SK-N-SH treated with all-trans-retinoic acid at 6 μM for 48 hours (cell line): ENCODE results near the gene PAX3.

Experiments
- ATAC-seq: fragments of 200-7000 bp; cut with Tn5 transposase; 3 replicates; pipeline ENCODE4 v1.9.1; 2020; ENCODE audit warnings: mild to moderate bottlenecking, moderate library complexity
- ARNTL ChIP-seq: fragments of 450-650 bp; formaldehyde crosslinking; IDR thresholded peaks from 2 replicates; pipeline ENCODE4 v1.5.0; 2020; ENCODE audit warnings: low read depth, mild to moderate bottlenecking, moderate library complexity, borderline replicate concordance
- BACH2 ChIP-seq: fragments of 250-450 bp; sonication (Bioruptor Pico); IDR thresholded peaks from 2 replicates; pipeline ENCODE4 v1.9.0; 2021; ENCODE audit warnings: mild to moderate bottlenecking, borderline replicate concordance
- CSDC2 ChIP-seq: fragments of 250-450 bp; sonication (Bioruptor Pico); IDR thresholded peaks from 2 replicates; pipeline ENCODE4 v1.5.0; 2020; ENCODE audit warnings: mild to moderate bottlenecking, moderate library complexity
- ESRRG ChIP-seq: fragments of 250-450 bp; sonication (Bioruptor Pico); IDR thresholded peaks from 2 replicates; pipeline ENCODE4 v1.6.1; 2021; ENCODE audit warnings: mild to moderate bottlenecking
- GLIS3 ChIP-seq: fragments of 250-450 bp; sonication (Bioruptor Pico); IDR thresholded peaks from 2 replicates; pipeline ENCODE4 v1.5.0; 2020; ENCODE audit warnings: mild to moderate bottlenecking, moderate library complexity
- ISL1 ChIP-seq: fragments of 250-450 bp; sonication (Bioruptor Pico); IDR thresholded peaks from 2 replicates; pipeline ENCODE4 v2.1.2; 2022; ENCODE audit warnings: mild to moderate bottlenecking, moderate library complexity
- OSR1 ChIP-seq: fragments of 250-450 bp; sonication (Bioruptor Pico); IDR thresholded peaks from 2 replicates; pipeline ENCODE4 v1.8.0; 2022; ENCODE audit warnings: moderate library complexity, mild to moderate bottlenecking, inconsistent platforms
- PPARA ChIP-seq: fragments of 250-450 bp; sonication (Bioruptor Pico); IDR thresholded peaks from 2 replicates; pipeline ENCODE4 v1.5.0; 2020; ENCODE audit warnings: mild to moderate bottlenecking, borderline replicate concordance
- RARB ChIP-seq: fragments of 250-450 bp; sonication (Bioruptor Pico); IDR thresholded peaks from 2 replicates; pipeline ENCODE4 v1.8.0; 2021; ENCODE audit warnings: mild to moderate bottlenecking, moderate library complexity
- SNAI2 ChIP-seq: fragments of 250-450 bp; sonication (Bioruptor Pico); IDR thresholded peaks from 2 replicates; pipeline ENCODE4 v1.5.0; 2020; ENCODE audit warnings: mild to moderate bottlenecking, moderate library complexity
- TCF4 ChIP-seq: fragments of 250-450 bp; sonication (Bioruptor Pico); IDR thresholded peaks from 2 replicates; pipeline ENCODE4 v1.8.0; 2021; ENCODE audit warnings: mild to moderate bottlenecking, moderate library complexity, borderline replicate concordance
- TOX ChIP-seq: fragments of 250-450 bp; sonication (Bioruptor Pico); IDR thresholded peaks from 2 replicates; pipeline ENCODE4 v1.8.0; 2021; ENCODE audit warnings: mild to moderate bottlenecking, moderate library complexity, borderline replicate concordance
- ZC3H10 ChIP-seq: fragments of 250-450 bp; sonication (Bioruptor Pico); IDR thresholded peaks from 2 replicates; pipeline ENCODE4 v1.5.1; 2021; ENCODE audit warnings: mild to moderate bottlenecking, moderate library complexity
- ZFP3 ChIP-seq: fragments of 250-450 bp; sonication (Bioruptor Pico); IDR thresholded peaks from 2 replicates; pipeline ENCODE4 v1.5.0; 2020; ENCODE audit warnings: mild to moderate bottlenecking, moderate library complexity
- ZFP30 ChIP-seq: fragments of 450-650 bp; formaldehyde crosslinking; IDR thresholded peaks from 2 replicates; pipeline ENCODE4 v1.5.0; 2022; ENCODE audit warnings: mild to moderate bottlenecking, moderate library complexity
- ZNF565 ChIP-seq: fragments of 450-650 bp; formaldehyde crosslinking; conservative IDR thresholded peaks from 2 replicates; pipeline ENCODE4 v1.5.0; 2020; ENCODE audit warnings: low read depth, mild to moderate bottlenecking, moderate library complexity
- ZNF70 ChIP-seq: fragments of 450-650 bp; formaldehyde crosslinking; IDR thresholded peaks from 2 replicates; pipeline ENCODE4 v1.5.0; 2020; ENCODE audit warnings: mild to moderate bottlenecking, moderate library complexity
- ZNF8 ChIP-seq: fragments of 450-650 bp; formaldehyde crosslinking; IDR thresholded peaks from 2 replicates; pipeline ENCODE4 v1.5.0; 2020; ENCODE audit warnings: mild to moderate bottlenecking, moderate library complexity
- TF ChIP-seq, protein P1 (sequence below): fragments of 250-450 bp; sonication (Bioruptor Pico); IDR thresholded peaks from 2 replicates; pipeline ENCODE4 v1.8.0; 2020; ENCODE audit warnings: mild to moderate bottlenecking, moderate library complexity, borderline replicate concordance
- TF ChIP-seq, protein P2 (sequence below): fragments of 250-450 bp; sonication (Bioruptor Pico); IDR thresholded peaks from 2 replicates; pipeline ENCODE4 v1.5.0; 2020; ENCODE audit warnings: mild to moderate bottlenecking, moderate library complexity
- TF ChIP-seq, protein P3 (sequence below): fragments of 250-450 bp; sonication (Bioruptor Pico); IDR thresholded peaks from 2 replicates; pipeline ENCODE4 v1.8.0; 2021; ENCODE audit warnings: low read depth, mild to moderate bottlenecking, moderate library complexity, borderline replicate concordance
- TF ChIP-seq, protein P4 (sequence below): fragments of 250-450 bp; sonication (Bioruptor Pico); IDR thresholded peaks from 2 replicates; pipeline ENCODE4 v1.5.1; 2020; ENCODE audit warnings: low read depth, mild to moderate bottlenecking, moderate library complexity

The PAX3 gene

DNA sequence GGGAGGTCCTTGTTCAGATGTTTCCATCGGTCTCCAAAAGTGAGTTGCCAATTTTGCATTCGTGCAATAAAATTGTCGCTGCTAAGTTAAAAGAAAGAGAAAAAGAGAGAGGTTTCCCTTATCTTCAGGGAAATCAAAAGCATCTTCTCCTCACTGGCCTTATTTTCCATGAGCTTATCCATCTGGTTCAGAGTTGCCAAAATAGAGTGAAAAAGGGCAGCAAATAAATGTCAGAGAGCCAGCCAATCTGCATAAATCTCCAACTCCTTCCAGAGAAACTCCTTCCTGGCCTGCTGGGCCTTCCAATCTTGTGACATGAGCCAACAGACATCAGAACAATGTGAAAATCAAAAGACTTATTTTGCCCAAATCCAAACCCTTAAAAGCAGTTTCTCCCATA is 28.4 kb downstream of the PAX3 start (continued):
- TF ChIP-seq, protein P1, sequence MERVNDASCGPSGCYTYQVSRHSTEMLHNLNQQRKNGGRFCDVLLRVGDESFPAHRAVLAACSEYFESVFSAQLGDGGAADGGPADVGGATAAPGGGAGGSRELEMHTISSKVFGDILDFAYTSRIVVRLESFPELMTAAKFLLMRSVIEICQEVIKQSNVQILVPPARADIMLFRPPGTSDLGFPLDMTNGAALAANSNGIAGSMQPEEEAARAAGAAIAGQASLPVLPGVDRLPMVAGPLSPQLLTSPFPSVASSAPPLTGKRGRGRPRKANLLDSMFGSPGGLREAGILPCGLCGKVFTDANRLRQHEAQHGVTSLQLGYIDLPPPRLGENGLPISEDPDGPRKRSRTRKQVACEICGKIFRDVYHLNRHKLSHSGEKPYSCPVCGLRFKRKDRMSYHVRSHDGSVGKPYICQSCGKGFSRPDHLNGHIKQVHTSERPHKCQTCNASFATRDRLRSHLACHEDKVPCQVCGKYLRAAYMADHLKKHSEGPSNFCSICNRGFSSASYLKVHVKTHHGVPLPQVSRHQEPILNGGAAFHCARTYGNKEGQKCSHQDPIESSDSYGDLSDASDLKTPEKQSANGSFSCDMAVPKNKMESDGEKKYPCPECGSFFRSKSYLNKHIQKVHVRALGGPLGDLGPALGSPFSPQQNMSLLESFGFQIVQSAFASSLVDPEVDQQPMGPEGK, result no peak

DNA sequence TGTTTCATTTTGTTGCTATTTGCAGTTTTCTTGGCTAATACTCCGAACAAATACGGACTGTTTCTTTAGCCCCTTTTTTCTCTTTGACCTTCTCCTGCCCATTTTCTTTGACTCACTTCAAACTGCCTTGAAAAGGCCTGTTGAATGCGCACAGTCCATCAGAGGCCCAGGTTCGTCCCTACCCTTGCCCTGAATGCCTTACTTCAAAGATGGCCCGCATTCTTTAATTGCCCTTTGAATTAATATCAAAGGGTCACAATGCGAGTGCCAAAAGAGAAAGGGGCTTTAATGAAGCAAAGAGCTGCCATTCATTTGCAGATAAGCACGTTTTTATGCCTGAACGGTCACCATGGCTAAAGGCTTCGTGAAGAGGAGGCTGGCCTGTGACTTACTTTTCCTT is 29.7 kb downstream of the PAX3 start:
- TF ChIP-seq OSR1 (no peak), CSDC2 (no peak), RARB (CRISPR knock-in tag) (no peak), ZNF70 (CRISPR knock-in tag) (no peak), PPARA (CRISPR knock-in tag) (no peak), ZFP3 (CRISPR knock-in tag) (no peak), ZFP30 (CRISPR knock-in tag) (no peak), ESRRG (CRISPR knock-in tag) (no peak), GLIS3 (CRISPR knock-in tag) (no peak), SNAI2 (CRISPR knock-in tag) (no peak), BACH2 (no peak), ZNF565 (CRISPR knock-in tag) (no peak), ZC3H10 (CRISPR knock-in tag) (no peak), TCF4 (CRISPR knock-in tag) (no peak)
- TF ChIP-seq, protein P2, sequence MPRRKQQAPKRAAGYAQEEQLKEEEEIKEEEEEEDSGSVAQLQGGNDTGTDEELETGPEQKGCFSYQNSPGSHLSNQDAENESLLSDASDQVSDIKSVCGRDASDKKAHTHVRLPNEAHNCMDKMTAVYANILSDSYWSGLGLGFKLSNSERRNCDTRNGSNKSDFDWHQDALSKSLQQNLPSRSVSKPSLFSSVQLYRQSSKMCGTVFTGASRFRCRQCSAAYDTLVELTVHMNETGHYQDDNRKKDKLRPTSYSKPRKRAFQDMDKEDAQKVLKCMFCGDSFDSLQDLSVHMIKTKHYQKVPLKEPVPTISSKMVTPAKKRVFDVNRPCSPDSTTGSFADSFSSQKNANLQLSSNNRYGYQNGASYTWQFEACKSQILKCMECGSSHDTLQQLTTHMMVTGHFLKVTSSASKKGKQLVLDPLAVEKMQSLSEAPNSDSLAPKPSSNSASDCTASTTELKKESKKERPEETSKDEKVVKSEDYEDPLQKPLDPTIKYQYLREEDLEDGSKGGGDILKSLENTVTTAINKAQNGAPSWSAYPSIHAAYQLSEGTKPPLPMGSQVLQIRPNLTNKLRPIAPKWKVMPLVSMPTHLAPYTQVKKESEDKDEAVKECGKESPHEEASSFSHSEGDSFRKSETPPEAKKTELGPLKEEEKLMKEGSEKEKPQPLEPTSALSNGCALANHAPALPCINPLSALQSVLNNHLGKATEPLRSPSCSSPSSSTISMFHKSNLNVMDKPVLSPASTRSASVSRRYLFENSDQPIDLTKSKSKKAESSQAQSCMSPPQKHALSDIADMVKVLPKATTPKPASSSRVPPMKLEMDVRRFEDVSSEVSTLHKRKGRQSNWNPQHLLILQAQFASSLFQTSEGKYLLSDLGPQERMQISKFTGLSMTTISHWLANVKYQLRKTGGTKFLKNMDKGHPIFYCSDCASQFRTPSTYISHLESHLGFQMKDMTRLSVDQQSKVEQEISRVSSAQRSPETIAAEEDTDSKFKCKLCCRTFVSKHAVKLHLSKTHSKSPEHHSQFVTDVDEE (CRISPR knock-in tag), result no peak
- TF ChIP-seq, protein P3, sequence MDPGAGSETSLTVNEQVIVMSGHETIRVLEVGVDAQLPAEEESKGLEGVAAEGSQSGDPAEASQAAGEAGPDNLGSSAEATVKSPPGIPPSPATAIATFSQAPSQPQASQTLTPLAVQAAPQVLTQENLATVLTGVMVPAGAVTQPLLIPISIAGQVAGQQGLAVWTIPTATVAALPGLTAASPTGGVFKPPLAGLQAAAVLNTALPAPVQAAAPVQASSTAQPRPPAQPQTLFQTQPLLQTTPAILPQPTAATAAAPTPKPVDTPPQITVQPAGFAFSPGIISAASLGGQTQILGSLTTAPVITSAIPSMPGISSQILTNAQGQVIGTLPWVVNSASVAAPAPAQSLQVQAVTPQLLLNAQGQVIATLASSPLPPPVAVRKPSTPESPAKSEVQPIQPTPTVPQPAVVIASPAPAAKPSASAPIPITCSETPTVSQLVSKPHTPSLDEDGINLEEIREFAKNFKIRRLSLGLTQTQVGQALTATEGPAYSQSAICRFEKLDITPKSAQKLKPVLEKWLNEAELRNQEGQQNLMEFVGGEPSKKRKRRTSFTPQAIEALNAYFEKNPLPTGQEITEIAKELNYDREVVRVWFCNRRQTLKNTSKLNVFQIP (CRISPR knock-in tag), result no peak
- TF ChIP-seq, protein P1, result no peak
- TF ChIP-seq, protein P4, sequence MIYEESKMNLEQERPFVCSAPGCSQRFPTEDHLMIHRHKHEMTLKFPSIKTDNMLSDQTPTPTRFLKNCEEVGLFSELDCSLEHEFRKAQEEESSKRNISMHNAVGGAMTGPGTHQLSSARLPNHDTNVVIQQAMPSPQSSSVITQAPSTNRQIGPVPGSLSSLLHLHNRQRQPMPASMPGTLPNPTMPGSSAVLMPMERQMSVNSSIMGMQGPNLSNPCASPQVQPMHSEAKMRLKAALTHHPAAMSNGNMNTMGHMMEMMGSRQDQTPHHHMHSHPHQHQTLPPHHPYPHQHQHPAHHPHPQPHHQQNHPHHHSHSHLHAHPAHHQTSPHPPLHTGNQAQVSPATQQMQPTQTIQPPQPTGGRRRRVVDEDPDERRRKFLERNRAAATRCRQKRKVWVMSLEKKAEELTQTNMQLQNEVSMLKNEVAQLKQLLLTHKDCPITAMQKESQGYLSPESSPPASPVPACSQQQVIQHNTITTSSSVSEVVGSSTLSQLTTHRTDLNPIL, result no peak
- TF ChIP-seq, all 23 proteins: peak for 0
- ATAC-seq, result no peak

DNA sequence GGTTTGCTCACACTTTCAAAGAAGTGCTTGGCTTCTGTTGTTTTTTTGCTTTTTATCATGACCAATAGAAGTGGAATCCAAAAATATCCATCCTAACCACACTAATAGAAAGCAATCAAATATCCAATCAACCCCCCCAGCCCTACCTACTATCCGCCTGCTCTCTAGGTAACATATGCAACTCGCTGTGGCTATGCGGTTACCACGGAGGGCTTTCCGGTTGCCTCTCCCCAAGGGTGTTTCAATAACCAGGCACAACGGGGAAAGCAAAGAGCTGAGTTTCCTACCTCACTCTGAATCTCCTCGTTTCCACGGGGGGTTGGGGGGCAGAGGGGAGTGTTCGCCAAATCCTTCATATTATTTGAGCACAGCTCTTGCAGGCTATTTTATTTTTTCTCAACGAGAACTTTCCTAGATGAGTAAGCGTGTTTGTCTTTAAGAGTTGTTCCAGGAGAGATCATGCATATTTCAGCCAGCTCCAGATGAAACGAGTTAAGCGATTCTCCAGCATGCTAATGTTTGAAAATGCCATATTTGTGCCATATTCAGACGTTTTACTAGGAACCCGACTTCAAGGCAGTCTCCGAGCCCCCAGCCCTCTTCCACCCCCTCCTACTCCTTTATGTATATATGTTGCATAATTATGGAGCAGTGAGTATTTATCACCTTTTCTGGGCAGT is 30.3 kb downstream of the PAX3 start:
- ATAC-seq, result no peak
- no peak for TF ChIP-seq GLIS3 (CRISPR knock-in tag)
- TF ChIP-seq ZC3H10 (CRISPR knock-in tag), result no peak
- TF ChIP-seq, protein P3 (CRISPR knock-in tag), result no peak
- TF ChIP-seq ZFP30 (CRISPR knock-in tag), result no peak
- no peak for TF ChIP-seq OSR1
- TF ChIP-seq, protein P2 (CRISPR knock-in tag), result no peak
- TF ChIP-seq TOX (CRISPR knock-in tag), result no peak
- no peak for TF ChIP-seq ZFP3 (CRISPR knock-in tag)
- no peak for TF ChIP-seq TCF4 (CRISPR knock-in tag)
- TF ChIP-seq ARNTL (CRISPR knock-in tag), result no peak
- no peak for TF ChIP-seq ZNF8 (CRISPR knock-in tag)
- no peak for TF ChIP-seq SNAI2 (CRISPR knock-in tag)
- no peak for TF ChIP-seq RARB (CRISPR knock-in tag)
- TF ChIP-seq BACH2, result no peak
- TF ChIP-seq ZNF70 (CRISPR knock-in tag), result no peak
- TF ChIP-seq PPARA (CRISPR knock-in tag), result no peak
- TF ChIP-seq ISL1, result no peak
